Muscle of back (tissue), 11 donors: Measurements from ENCODE around the gene ARHGAP28. TPM values are rescaled to one million over a fixed set of nuclear protein-coding genes. Genes with fewer than 3 reads are reported as not detected.

ENCODE experiments used
- DNase-seq, 3 donors: peaks; one replicate each; pipeline versions ENCODE4 v3.0.0 to v3.0.0-alpha.2; 2013
- polyA plus RNA-seq, 10 donors: library from polyadenylated mRNA; unstranded; fragments of 120-200 nt; gene quantifications; one replicate each; pipeline ENCODE4 v1.2.1, GENCODE V29; 2013; ENCODE audit not compliant: insufficient read length in 10 of 10

ARHGAP28 gene
- polyA plus RNA-seq, 10 donors, result 17.8 to 41.9 (median 28.2) TPM

DNA sequence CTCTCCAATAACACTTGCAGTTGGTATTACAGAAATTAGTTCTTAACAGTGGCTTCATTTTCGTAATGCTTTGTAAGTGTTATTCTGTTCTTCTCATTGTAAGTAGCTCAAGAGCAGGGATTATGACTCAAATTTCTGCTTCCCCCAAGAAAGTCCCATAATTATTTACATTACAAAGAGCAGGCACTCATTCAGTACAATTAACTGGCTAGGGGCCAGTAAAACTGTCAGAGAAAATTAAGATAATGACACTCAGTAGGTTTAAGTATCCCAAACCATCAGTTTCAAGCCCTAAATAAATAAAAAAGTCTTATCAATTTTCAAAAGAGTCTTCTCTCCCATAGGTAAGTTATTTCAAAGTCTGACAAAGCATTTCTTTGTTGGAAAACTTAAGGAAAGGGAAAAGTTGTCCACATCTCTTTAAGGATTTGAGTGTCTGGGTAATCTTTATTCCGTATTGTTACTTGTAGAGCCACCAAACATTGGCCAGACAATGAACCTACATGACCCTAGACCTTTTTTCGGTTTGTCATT lies 137.1 kb downstream of the ARHGAP28 start:
- no peak for DNase-seq

DNA sequence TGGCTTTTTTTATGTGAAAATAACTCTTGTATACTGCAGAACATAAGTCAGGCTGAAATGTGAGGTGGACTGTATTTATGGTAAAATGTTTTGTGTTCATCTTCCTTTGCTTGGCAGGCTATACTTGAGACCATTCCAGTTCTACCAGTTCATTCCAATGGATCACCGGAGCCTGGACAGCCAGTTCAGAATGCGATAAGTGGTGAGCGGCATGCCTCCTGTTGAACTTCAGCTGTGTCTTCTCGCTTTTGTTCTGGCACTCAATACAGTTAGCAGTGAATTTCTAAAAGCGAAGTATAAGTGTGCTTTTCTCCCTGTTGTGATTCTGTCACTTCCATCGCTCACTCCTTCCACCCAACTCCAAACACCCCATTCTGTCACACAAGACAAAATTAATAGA lies 138.5 kb downstream of the ARHGAP28 start:
- no peak for DNase-seq

DNA sequence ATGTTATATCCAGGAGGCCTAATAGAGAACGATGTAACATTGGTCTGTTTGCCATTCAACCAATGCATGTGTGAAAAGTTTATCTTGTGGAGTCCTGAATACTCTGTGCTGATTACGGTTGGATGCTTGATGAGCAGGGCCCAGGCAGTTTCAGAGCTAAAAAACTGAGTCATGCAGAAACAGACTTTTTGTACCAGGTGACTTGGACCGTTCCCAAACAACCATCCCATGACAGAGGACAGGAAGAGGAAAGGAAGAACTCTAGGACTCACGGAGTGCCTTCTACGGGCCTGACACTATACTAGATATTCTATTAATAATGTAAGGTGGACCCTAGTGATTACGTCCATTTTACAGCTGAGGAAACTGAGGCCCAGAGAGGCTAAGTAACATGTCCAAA lies 142.1 kb downstream of the ARHGAP28 start:
- DNase-seq, result no peak

DNA sequence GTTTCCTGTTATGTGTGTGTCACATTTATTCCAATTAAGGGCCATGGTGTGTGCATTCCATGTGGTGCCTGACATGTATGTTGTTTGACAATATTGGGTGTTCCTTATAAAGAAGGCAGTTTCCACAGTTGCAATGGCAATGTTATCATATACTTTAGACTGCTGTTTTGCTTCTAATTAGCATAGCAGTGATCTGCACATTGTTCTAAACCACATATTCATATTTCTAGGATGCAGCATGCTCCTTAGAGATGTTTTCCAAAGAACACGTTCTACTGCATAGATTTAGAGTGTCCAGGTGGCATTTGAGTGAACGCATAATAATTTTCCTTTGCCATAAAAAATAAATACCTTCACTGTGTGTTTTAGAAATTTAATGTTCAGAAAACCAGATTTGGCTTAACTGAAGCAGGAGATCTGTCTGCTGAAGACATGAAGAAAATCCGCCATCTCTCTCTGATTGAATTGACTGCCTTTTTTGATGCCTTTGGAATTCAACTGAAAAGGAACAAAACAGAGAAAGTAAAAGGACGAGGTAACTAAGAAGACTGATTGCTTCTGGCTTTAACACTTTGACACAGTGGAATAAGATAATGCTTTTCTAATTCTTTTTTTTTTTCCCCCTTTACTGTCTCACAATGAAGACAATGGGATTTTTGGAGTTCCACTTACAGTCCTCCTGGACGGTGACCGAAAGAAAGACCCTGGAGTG lies 143.7 kb downstream of the ARHGAP28 start:
- DNase-seq, result no peak

DNA sequence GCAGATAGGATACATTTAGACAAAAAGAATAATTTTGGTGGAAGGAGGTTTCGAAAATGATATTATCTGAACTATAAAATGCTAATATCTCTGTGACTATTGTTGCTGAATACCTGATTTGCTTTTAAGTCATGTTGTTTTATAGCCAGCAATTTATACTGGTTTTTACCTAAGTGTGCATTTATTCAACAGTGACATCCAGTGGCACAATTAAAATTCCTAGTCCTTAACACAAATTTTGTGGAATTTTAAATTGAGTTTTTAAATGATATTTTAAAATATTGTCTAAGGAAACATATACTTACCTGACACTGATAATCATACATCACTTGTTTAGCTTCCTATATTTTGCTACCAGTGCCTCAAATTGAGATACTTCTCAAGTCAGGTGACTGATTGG lies 144.8 kb downstream of the ARHGAP28 start:
- DNase-seq, result no peak

DNA sequence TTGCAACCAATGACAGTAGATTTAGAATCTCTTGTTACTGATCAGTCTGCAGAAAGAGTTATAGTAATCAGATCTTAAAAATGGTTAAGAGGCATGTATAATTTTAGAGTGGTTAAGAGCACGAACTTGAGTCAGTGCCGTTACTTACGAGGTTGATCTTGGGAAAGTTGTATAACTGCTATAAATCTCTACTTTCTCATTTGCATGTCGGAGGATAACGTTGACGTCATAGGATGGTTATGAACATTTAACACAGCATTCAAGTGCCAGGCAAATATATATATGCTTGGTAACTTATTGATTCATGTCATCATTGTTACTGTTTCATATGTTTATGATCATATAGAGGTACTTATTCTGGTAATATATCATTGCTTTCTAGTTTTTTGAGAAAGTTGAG lies 146.2 kb downstream of the ARHGAP28 start:
- no peak for DNase-seq

DNA sequence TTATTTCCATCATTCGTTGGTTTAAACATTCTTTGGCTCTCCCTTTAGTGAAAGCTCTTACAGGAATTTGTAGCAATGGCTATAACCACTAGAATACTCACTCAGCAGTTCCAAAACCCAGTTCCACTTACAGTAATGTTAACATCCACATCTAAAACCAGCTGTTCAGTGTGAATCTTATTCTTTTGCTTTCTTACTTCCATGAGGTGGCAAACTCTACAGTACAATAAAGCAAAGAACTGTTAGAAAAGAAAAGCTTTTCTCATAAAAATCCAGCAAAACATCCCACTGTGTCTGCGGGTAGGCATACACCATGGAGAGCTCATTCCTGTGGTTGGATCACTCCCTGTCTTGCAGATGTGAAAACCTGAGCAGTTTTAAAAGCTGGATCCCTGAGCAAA lies 147.1 kb downstream of the ARHGAP28 start:
- peak; percentile 41 to 74 (median 44) for DNase-seq

DNA sequence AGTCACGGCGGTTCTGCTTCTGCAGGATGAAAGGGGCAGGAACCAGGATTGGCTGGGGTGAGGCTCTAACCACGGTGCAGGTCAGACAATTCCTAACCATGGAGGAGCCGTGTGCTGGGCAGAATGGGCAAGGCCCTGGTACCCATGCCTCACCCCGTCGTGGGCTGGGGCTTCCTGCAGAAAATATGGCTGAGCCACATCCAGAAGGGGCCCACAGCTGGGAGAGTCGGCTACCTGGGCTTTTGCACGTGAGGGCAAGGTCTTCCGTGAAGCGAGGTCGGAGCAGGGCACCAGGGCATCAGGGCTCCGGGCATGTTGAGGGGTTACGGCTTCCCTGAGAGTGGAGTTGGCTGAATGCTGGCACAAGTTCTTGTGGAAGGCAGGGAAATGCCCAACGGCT lies 147.8 kb downstream of the ARHGAP28 start:
- no peak for DNase-seq

DNA sequence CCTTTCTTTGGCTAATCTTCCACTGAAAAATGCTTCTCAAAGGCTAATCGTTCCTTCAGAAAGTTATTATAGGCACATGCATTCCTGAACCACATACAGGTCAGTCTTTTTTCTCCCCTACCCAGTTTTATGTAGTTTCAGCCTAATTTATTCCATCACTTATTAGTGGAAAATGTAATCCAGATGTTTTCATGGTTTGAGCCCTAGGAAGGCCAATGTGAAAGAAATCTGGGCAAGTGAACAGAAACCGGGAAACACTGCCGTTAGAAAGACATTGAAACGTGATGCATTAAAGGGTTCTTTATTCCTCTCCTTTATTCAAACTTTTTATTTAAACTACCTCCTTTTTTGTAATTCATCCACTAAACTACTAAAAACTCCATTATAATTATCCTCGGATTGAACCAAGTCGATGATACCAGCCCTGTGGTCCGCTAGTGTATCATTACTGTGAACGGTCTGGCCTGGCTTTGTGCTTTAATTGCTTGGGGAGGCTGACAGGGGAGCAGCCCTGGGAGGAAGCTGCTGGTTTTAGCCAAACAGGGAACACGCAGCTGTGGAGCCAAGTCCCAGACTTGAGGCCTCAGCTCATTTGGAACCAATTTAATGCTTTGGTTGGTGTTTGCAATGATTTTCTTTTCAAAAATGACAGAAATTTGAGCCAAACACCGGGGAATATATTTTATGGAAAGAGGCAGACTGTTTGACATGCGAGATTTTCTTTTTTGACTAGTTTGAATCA lies 149.2 kb downstream of the ARHGAP28 start:
- DNase-seq, result peak; percentile 60 to 89 (median 83)

DNA sequence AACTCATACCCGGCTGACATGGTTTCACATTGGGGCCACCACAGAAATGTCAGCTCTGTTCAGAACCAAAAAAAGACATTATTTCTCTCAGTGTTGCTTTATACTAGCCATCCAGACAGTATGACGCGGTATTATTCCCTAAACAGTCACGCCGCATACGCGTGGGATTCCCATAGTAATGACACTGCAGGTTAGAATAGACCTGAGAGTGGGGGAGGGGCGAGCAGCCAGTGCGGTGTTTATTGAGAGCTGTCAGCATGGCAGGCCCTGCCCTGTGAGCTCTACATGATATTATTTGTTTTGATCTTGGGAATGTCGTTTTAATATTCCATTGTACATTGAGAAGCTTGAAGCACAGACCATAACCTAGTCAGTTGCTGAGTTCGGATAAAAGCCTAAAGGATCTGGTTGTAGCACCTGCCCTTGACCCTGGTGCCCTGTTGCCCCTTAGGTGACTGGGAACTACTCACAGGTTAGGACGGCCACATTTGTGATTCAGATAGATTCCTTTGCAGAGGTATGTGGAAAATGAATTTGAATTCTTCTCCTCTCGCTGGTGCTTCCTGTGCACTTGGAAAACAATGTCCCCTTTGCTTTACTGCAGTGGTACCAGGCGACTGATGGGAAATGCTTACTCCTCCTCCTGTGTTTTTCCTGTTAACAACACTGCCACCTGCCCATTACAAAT lies 150.1 kb downstream of the ARHGAP28 start:
- DNase-seq, result peak in 1 of 3 donors; percentile 55

DNA sequence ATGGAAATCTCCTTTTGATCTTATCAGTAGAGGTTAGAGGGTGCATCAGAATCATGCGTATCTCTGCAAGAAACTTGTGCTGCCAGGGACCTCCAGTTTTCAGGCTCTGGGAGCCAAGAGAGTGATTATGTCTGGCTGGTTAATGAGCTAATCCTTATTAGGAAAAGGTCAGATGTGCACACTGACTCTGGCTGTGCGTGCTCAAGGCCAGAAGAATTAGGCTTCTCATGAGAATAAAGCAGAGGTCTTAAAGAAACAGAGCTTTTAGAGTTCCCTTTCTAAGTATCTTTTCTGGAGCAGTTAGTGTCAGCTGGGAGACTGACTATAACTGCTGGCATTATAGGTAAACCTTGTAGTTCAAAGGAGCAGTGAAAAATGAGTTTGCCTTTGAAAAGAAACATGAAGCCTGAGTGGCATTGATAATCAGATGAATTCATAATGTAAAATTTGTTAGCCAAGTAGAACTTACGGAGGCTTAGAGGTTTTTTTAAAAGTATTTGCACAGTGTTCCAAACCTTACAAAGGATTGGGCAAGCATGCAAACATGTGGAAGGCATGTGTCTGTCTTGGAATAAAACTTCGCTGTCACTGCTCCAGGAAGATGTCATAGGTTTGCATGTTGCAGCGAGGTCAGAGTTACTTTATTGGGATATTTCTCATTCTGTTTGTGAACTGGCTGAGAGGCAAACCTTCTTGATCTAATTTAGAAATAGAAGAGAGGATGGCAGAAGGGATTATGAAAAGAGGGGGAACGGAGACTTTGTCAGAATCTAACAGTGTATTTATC lies 151.7 kb downstream of the ARHGAP28 start:
- DNase-seq, result peak; percentile 84 to 94 (median 91)

DNA sequence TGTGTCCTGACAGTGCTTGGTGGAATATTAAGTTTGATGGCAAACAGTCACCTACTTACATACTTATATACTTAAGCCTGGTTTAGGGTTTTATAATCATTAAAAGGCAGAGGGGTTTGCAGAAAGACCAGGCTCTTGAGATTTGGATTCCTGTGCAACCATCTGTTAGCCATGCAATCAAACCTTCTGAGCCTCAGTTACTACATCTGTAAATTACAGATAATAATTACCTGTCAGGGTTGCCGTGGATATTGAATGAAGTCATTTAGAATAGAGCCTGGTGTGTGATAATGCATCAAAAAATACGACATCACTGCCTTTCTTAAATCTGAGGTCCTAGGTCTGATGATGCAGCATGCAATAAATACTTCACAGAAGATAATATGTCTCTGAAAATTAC lies 152.9 kb downstream of the ARHGAP28 start:
- no peak for DNase-seq

DNA sequence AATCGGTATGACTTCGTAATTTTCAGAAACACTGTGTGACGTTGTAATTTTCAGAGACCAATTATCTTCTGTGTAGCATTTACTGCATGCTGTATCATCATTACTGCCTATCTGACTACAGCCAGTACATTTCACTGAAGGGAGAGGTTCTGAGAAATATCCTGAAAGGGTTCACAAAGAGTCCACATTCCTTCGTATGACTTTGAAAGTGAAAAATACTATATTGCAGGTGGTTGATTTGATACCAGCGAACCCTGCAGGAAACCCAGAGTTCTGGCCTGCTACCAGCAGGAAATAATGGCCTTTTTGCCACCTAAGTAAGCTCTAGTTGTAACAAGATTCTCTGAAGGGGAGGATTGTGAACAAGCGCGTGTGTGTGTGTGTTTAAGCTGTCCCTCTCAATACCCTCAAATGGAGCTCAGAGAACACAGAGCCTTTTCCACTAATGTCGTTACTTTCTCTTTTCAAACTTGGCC lies 155.5 kb downstream of the ARHGAP28 start:
- DNase-seq, result peak in 2 of 3 donors; percentile 51 to 81

DNA sequence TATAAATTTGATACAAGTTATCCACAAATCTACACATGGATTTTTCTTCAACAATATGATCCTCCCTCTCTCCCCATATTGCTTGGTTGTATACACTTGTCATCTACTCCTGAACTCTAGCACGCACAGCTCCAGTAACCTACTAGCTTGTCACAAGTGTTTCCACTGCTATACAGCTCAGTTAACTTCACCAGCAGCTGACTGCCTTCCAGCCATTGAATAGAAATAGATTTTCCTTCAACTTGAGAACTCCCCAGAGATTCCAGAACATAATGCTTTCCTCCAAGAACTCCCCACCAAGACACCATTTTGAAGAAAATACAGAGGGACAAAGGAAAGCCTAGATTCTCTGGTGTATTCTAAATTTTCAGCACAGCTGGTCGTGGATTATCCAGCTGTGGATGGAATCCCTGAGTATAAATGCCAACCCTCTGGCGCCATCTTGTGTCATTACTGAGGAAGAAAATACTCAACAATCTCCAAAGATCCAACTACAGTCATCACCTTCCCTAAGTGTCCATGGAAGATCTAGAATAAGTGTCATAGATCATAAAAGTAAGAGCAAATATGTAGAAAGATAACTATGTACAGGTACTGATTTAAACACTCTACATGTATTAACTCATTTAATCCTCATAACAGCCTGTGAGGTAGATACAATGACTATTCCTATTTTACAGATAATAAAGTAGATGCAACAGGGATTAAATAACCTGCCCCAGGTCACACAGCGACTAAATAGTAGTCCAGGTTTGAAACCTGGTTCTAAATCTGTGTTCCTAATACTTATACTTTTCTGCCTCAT lies 156.7 kb downstream of the ARHGAP28 start:
- DNase-seq, result peak; percentile 84 to 94 (median 89)

DNA sequence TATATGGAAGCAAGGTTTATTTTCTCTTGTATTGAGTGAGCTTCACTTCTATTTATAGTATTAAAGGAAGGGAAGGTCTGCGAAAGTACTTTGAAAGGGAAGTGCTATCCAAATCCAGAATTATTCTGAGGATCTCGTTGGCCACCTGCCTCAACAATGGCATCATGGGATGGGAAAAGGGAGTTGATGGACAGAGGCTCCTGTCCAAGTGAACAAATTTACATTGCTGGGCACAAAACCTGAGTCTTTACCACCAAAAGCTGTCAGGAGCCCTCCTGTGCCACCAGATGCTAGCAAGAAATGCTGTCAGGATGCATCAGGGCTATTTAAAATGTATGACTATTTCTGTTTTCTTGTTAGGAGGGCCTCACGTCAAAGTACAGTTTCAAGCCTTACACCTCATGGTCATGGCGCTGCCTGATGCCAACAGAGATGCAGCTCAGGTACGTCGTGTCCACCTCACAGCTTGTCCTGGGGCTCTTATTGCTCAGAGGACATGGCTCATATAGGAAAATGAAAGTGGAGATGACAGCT lies 157.3 kb downstream of the ARHGAP28 start:
- peak in 1 of 3 donors; percentile 36 for DNase-seq

DNA sequence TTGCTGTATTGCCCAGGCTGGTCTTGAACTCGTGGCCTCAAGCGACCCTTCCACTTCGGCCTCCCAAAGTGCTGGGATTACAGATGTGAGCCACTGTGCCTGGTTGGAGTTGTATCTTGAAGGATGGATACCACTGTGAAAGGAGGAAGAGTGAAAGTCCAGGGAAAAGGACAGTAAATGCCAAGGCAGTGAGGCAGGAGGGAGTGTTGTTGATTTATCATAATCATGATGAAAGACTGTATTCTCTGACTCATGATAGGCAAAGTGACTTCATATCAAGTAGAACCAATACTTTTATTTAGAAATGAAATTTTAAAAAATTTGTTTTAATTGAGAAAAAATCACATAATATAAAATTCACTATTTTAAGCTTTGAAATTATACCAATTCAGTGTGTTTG lies 162.3 kb downstream of the ARHGAP28 start:
- no peak for DNase-seq

DNA sequence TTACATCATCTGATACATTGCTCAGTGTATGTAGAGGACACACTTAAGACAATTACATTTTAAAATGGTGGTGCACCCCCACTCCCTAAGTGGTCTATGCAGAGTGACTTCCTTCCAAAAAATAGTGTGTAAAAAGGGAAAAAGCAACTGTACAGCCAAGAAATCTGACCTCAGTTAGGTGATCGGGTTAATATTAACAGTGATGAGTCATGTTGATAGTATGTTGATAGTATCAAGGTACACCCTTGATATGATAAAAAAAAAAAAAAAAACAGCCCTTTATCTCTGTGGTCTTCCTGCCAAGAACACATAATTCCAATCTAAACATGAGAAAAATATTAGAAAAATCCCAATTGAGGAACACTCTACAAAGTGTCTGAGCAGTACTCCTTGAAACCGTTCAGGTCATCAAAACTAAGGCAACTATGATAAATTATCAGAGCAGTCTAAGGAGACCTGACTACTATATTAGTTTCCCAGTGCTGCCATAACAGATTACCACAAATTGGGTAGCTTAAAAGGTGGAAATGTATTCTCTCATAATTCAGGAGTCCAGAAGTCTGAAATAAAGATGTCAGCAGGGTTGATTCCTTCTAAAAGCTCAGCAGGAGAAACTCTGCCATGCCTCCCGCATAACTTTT lies 171.9 kb downstream of the ARHGAP28 start:
- DNase-seq, result no peak

DNA sequence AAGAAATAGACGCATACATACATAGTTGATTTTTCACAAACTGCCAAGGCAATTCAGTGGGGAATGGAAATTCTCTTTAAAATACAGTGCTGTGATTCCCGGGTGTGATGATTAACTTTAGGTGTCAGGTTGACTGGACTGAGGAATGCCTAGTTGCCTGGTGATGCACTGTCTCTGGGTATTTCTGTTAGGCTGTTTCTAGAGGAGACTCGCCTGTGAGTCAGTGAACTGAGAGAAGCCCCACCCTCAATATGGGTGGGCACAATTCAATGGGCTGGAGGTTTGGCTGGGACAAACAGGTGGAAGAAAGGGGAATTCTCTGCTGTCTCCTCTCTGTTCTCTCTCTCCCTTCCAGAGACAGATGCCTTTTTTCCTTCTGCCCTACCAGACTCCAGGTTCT lies 187.6 kb downstream of the ARHGAP28 start:
- DNase-seq, result no peak

DNA sequence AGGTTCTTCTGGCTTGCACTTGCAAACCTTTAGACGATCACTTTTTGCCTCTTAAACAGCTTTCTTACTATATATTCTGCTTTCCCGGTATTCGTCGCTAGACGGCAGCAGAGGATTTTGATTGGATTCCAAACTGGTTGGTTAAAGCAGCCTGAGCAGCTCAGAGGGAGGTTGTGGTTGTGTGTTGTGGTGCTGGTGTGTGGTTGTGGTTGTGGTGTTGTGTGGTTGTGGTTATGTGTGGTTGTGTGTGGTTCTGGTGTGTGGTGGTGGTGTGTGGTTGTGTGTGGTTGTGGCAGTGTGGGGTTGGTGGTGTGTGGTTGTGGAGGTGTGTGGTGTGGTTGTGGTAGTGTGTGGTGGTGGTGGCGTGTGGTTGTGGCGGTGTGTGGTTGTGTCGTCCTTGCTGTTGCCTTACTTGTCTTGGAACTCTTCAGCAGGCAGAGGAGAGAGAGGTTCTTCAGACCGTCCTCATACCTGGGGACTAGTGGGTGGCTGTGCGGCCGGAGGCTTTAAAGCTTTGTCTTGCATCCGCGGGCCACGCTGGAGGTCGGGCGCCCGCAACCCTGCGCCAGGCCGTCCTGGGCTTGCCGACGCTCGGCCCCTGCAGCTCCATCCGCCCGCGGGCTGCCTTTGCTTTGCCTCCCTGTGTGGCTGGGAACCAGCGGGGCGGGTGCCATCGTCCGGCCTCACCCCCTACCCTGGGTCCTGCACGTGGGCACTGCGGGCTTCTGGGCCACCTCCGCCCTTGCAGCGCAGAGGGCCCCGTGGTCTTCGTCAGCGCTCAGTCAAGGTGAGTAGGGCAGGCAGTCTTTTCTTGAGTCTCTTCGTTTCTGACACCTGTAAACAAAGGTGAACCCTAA lies 190.8 kb downstream of the ARHGAP28 start:
- peak; percentile 38 to 72 (median 59) for DNase-seq
